Epithelial cell of proximal tubule (primary cell): Measurements from ENCODE around the gene GBX2. TPM values are rescaled to one million over a fixed set of nuclear protein-coding genes. Genes with fewer than 3 reads are reported as not detected.

Experiments
- DNase-seq: peaks from one replicate; pipeline ENCODE4 v3.0.0-alpha.2; 2011; ENCODE audit warnings: low read depth
- H3K4me3 ChIP-seq: 2 replicates; pipeline ENCODE4 v1.5.1; 2011; ENCODE audit warnings: low read depth, mild to moderate bottlenecking, low read length
- CTCF ChIP-seq: conservative IDR thresholded peaks from 2 replicates; pipeline ENCODE4 v1.5.1; 2012; ENCODE audit warnings: low read depth, mild to moderate bottlenecking, low read length
- total RNA-seq: library from RNA; depleted of rRNA; stranded (reverse); fragments of >200 nt; gene quantifications from 2 replicates; pipeline ENCODE4 v1.2.3, GENCODE V29; 2015

The GBX2 gene
- total RNA-seq, 1 donor from 2014 or later = 4.8 TPM

- DNase-seq = no peak
- peak overlapping the region; percentile 58 for H3K4me3 ChIP-seq
- peak; percentile 83 for TF ChIP-seq CTCF
Observed at GRCh38 chr2:236177967-236178889, 10.0 kb upstream of the GBX2 start.

- H3K4me3 ChIP-seq = peak overlapping the region; percentile 58
- TF ChIP-seq CTCF = peak; percentile 37
- DNase-seq = no peak
Observed at GRCh38 chr2:236177604-236177966, 9.4 kb upstream of the GBX2 start.

- no peak for TF ChIP-seq CTCF
- DNase-seq = no peak
- no peak overlapping the region for H3K4me3 ChIP-seq
Observed at GRCh38 chr2:236176951-236177350, 8.8 kb upstream of the GBX2 start.

- H3K4me3 ChIP-seq = no peak overlapping the region
- no peak for DNase-seq
- TF ChIP-seq CTCF = peak; percentile 74
Observed at GRCh38 chr2:236176417-236176816, 8.2 kb upstream of the GBX2 start.

- no peak for TF ChIP-seq CTCF
- H3K4me3 ChIP-seq = no peak overlapping the region
- no peak for DNase-seq
Observed at GRCh38 chr2:236175548-236176150, 7.5 kb upstream of the GBX2 start.

GRCh38 chr2:236173729-236174607, 5.8 kb upstream of the GBX2 start:
- no peak for DNase-seq
- no peak for TF ChIP-seq CTCF
- H3K4me3 ChIP-seq = no peak overlapping the region
